Measurements from ENCODE around the gene TIMM23.
"Not testable (repeated sequence)": the region's sequence is repeated elsewhere in the genome, so short reads cannot be mapped to it uniquely, and the experiment has no call there.

Gene TIMM23

DNA sequence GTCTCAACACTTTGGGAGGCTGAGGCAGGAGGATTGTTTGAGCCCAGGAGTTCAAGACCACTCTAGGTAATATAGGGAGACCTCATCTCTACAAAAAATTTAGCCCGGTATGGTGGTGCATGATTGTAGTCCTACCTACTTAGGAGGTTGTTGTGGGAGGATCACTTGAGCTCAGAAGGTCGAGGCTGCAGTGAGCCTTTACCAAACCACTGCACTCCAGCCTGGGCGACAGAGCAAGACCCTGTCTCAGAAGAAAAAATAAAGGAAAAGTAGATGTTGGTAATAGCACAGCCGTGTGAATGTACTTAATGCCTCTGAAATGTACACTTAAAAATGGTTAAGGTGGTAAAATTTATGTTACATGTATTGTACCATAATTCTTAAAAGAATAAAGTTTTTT is 25.3 kb downstream of the TIMM23 start:
- no peak for DNase-seq (ENCODE audit: low read depth in 2 of 2)

DNA sequence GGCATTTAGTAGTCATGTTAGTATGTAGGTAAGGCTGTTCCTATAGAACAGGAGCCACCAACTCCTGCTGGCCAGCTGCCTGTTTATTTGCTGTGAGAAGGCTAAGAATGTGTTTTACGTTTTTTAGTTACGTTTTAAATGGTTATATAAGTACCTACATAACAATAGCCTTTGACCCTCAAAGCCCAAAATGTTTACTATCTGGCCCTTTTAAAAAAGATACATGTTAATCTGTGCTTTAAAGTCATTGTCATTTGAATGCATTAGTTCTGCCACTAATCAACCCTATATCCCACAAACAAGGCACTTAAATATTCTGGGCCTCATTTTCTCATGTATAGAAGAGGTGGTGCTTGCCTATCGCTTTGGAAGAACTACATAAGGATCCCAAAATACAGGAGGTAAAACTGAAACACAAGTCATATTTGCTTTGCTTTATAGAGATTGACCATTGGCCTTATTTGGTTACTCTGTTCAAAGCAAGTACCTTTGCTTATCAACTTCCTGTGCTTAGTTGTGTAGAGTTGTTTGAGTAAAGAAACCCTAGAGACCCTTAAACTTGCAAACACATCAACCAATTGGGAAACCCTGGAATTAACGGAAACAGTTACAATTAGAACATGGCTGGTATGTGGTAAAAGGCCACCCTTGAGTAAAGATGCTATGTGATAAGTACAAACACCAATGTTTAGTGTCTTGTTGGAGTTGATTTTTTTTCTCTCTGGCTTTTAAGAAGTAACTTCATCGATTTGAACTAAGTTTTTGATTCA is 25.9 kb downstream of the TIMM23 start:
- no peak for DNase-seq (ENCODE audit: low read depth in 2 of 2)

DNA sequence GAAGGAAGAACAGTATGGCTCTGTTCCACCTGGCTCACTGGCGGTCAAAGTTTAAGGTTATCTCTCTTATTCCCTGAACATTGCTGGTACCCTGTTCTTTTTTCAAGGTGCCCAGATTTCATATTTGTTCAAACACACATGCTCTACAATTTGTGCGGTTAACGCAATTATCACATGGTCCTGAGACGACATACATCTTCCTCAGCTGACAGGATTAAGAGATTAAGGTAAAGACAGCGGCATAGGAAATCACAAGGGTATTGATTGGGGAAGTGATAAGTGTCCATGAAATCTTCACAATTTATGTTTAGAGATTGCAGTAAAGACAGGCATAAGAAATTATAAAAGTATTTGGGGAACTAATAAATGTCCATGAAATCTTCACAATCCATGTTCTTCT is 27.7 kb downstream of the TIMM23 start:
- DNase-seq (ENCODE audit: low read depth in 2 of 2), result not testable (repeated sequence)

DNA sequence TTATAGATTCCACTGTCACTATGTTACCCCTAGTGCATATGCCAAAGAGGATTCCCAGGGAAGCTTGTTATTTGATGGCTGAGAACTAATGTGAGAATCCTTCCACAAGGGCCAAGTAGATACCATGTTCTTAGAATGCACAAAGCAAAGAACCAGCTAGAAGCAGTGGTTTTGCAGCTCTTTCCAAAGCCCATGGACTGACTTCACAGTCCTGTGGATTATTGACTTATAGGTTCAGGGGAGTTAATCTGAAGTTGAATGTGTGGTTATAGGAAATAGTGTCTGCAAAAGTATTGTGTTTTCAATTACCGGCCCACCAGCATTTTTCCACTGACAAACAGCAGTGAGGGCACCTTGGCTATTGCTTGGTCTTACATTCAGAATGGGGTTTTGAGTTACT is 28.2 kb downstream of the TIMM23 start:
- no peak for DNase-seq (ENCODE audit: low read depth in 2 of 2)

DNA sequence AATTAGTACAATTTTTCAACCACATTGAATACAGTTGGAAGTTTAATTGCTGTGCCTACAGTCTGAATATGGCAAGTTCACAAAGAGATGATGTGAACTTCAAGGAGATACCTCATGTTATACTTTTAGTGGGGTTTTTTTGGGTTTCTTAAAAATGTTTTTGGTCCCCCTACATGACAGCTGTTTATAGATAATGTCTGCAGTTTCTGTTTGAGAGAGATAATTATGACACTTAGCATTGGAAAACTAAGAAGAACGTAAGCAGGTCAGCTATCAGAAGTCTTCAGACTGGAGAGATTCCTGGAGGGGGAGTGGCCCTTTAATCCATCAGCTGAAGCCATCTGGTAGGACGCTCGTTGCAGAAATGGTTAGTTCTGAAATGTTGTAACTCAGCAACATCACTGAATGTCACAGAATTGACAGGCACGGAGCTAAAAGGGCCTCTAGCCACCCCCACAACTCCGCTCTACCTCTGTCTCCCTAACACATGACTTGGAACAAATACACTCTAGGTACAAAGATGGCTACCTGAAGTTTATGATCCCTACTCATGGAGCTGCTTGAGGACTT is 29.0 kb downstream of the TIMM23 start:
- no peak for DNase-seq (ENCODE audit: low read depth in 2 of 2)

DNA sequence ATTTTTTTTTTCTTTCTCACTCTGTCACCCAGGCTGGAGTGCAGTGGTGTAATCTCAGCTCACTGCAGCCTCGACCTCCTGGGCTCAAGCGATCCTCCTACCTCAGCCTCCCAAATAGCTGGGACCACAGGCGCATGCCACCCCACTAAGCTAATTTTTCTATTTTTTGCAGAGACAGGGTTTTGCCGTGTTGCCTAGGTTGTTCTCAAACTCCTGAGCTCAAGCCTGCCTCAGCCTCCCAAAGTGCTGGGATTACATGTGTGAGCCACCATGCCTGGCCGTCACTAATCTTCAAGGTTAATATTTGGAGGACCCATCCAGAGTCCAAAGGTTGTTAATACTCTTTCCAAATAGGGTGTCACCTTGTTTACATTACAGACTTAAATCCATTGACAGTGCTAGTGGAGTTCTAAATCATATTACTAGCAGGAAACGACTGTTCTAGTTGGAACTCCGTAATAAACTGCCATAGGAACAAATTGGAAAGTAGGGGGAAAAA is 29.9 kb downstream of the TIMM23 start:
- not testable (repeated sequence) for DNase-seq (ENCODE audit: low read depth in 2 of 2)

DNA sequence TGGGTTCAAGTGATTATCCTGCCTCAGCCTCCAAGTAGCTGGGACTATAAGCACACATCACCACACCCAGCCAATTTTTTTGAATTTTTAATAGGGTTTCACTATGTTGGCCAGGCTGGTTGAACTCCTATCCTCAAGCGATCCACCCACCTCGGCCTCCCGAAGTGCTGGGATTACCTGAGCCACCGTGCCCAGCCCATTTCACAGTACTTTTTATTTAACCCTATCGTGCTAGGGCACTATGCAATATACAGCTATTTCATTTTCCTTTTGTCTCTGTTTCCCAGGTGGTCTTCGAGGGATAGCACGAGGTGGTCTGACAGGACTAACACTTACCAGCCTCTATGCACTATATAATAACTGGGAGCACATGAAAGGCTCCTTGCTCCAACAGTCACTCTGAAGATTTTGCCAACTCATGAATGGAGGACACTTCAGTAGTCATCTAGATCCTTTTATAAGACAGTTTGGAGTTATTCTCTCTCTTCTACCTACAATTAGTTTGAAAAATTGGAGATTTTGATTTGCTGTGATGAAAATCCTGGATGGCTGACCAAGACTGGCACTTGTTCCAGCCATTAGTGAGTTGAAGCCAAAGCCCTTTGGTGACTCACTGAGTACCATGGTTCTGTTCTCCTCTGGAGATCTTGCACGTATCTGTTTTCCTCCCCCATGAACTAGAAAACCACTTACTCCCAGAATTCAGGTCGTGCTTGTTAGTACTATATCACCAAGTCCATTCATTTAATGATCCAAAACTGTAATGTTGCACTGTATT is 30.8 kb downstream of the TIMM23 start:
- DNase-seq (ENCODE audit: low read depth in 2 of 2), result no peak

DNA sequence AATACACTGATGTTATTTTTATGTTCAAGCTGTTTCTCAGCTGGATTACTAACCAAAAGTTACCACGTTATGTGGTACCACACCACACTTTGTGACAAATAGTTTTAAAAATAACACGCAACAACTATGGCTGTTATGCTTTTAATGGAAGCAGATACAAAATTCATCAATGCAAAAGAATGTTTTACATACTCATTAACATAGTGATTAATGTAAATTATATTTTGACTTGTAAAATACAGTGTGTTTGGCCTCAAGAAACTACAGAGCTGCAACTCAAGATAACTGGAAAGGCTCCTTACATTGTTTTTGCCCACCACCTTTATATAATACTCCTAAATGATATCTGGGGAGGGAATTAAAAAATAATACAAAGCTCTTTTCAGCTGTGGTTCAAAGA is 32.7 kb downstream of the TIMM23 start:
- no peak for DNase-seq (ENCODE audit: low read depth in 2 of 2)

DNA sequence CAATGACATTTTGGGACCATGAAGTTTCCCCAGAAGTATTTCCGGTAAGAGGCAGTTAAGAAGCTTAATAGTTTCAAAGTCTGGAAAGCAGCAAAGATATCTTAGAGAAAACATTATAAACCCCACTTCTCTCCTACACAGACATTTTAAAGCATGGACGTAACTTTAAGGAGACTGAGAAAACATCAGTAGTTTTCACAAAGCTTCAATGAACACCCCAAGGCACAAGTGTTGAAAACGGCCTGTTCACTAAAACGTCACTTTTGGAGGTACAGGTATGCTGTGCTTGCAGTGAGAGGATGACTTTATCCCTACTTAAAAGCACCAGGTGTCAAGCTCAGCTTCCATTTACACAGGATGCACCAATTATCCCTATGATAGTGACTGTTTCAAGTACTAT is 33.1 kb downstream of the TIMM23 start:
- no peak for DNase-seq (ENCODE audit: low read depth in 2 of 2)

DNA sequence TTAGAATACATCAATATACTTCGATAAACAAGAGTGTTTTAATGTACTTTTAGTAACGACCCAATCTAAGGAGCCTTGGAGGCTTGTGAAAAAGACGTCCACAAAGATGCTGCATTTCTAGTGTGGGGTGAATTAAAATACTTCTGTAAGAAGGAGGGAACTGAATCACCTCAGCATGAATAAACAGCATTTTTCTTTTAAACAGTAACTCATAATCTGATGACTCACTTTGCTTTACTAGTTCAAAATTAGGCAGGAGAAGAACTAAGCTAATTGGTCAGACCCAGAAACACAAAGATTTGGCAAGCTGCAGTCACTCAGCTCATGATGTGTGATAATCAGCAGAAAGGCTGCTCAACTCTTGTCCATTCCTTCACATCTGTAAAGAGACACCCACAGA is 33.9 kb downstream of the TIMM23 start:
- no peak for DNase-seq (ENCODE audit: low read depth in 2 of 2)

DNA sequence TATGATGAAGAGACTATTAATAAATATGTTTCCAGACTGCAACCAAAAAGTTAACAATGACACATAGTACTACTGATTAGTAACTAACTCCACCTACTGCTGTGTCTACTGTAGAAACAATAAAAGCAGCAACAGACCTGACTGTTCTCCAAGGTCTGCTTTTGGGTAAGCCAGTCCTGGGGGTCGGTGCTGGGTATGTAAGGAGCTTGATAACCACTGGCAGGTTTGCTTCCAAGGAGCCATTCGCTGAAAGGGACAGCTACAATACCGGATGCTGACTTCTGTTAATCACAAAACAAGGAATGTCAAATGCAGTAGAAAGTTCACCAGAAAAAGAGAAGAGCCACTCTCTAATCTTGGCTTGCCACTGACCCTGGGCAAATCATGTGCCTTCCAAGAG is 40.5 kb downstream of the TIMM23 start:
- DNase-seq (ENCODE audit: low read depth in 2 of 2), result no peak

DNA sequence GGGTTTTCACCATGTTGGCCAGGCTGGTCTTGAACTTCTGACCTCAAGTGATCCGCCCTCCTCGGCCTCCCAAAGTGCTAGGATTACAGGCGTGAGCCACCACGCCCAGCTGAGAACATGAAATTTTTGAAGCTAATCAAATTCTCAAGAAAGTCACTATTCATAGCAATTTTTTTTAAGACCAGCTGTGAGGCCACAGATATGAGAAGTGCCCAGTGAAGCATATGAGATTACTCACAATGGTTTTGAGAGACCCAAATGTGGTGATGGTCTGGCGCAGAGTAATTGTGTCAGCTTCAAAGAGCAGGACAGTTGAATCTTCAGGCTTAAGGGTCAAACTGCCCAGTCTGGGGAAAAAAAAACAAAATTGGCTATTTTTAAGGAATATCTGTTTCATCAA is 41.9 kb downstream of the TIMM23 start:
- no peak for DNase-seq (ENCODE audit: low read depth in 2 of 2)

DNA sequence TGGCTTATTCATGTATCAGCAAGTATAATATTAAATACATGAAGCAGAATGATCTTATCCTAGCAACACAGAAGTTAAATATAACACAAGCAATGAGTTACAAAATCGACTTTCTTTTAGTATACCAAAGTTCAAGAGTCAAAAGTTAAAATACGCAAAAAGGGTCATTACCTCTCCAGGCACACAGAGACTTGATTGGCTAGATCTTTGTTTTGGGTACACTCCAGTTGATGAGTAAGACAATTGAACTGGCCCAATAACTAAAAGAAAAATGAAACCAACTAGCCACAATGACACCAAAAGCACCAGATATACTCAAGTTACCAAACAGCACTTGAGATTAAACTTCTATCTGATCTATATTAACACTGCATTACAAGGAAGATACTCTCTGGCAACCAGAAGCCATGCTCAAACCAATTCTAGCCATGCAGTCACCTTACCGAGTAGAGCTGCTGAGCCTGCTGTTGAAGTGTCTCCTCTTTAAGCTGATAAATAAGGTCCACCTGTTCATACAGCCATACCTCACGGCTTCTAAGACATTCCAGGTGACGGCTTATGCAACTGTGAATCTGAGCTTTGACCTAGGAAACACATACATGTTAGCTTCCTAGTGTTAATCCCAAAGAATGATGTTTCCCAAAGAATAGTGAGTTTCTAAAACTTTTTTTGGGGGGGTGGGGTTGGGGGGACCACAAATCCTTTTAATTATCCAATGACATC is 42.6 kb downstream of the TIMM23 start:
- no peak for DNase-seq (ENCODE audit: low read depth in 2 of 2)

DNA sequence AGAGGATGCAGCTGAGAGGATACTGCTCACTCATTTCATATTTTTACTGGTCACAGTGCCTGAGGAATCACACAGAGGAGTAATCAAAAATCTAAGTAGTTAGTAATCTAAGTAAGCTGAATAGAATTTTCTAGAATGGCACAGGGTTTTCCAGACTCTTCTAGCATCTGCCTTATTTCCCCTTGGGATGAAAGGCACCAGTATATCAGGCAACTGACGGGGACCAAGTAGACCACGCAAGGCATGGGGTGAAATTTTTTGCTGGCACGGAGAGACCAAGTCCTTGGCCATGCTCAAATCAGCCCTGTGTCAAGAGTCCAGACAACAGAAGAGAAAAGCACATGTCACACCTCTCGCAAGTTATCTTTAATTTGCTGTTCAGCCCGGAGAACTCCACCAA is 43.9 kb downstream of the TIMM23 start:
- DNase-seq (ENCODE audit: low read depth in 2 of 2), result no peak

DNA sequence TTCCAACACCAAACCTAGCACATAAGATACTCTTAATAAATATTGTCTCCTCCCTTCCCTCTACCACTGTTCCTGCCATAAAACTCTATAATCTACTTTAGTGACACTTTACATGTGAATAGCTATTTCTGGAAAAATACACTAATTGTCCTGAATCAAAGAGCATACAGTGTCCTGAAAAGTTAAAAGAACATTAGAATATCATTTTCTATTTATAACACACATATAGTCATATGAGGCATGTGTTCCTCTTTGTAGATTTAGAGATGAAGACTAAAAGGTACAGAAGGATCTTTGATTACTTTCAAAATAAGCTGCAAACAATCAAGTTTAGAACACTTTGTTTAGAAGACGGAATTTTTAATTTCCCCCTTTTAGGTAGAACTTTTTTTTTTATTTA is 44.5 kb downstream of the TIMM23 start:
- DNase-seq (ENCODE audit: low read depth in 2 of 2), result no peak

DNA sequence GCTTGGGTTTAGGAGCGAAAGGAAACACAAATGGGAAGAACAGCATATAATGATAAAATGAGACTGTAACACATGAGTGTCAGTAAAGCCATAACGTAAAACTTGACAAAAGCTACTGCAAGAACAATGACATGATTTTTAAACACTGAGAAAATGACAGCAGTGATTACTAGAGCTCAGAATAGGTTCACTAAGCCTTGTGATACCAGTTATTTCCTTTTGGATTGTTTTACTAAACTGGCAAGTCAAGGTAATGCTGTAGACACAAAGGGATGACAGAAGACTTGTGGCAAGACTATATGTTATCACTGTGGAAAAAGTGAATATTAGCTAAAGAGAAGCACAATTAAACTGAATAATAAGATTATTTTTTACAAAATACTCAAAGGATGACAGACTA is 45.4 kb downstream of the TIMM23 start:
- no peak for DNase-seq (ENCODE audit: low read depth in 2 of 2)

DNA sequence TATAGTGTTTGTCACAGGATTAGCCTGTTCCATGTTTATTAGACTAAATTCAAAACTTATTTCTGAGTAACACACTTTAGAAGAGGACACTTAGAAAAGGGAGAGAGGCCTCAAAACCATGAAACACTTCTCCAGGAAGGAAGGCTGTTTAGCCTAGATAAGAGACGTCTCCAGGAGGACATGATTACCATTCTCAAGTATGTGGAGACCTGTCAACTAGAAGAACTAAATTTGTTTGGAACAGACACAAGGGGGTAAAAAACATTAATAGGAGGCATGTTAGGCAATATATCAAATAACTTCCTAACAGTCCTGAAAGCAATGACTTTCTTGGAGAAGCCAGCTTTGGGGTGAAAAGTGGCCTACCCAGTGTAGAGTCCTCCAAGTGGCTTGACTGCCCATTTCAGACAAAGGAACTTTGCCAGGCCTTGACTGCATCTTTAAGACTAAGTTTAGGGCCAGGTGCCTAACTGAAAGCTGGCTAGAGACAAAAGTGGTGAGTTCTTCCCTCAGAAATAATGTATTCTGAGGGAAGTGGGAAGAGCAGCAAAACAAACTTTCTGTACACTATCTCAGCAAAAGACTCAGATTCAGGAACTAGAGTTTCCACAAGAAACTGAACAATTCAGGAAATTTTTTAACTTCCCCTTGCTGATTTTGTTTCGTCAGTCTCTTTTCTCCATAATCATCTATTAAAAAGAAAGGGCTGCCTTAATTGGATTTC is 46.3 kb downstream of the TIMM23 start:
- DNase-seq (ENCODE audit: low read depth in 2 of 2), result no peak

DNA sequence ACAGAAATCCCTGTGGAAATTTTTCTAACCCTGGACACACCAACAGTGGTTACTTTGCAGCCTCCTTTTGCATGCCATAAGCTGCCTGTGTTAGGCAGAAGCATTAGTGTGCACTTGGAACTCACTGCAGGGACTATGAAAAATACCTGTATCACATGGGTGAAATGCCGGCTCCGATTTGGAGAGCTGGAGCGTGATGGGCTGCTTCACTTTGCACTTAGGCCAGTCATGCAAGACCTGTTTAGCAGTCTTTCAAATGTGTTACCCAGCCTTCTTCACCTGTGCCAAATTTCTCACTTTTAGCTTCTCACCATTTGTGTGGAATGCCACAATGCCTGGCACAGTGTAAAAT is 46.9 kb downstream of the TIMM23 start:
- DNase-seq (ENCODE audit: low read depth in 2 of 2), result no peak

DNA sequence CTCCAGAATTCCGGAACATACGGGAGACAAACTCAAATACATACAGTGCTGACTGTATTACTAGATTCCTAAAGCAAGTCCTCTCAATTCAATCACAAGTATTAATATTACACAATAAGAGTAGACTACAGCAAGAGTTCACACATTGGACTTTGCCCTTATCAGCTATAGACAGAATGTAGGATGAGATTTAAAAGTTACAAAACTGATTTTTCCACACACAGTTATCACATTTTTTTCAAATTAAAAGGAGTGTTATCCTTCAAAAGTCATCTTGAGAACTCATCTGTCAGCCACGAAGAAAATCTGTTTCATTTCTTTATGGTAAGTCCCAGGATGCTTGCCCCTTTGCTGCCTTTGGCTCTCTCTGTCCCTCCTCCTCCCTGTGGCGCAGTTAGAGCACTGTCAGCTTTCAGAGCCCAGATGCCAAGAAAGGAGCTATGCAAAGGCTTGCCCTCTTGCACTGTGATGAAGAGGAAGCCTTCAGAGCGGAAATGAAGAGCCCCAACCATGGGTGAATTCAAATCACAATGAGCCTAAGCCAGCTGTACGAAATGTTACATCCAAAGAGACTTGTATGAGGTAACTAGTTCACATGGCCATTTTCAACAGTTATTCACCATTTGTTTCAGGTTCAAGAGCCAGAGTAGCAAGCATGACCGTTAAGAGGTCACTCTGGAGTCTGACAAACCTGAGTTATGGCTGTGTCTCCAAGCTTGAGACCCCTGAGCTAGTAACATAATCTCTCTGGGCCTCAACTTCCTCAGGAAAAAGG is 47.5 kb downstream of the TIMM23 start:
- no peak for DNase-seq (ENCODE audit: low read depth in 2 of 2)

DNA sequence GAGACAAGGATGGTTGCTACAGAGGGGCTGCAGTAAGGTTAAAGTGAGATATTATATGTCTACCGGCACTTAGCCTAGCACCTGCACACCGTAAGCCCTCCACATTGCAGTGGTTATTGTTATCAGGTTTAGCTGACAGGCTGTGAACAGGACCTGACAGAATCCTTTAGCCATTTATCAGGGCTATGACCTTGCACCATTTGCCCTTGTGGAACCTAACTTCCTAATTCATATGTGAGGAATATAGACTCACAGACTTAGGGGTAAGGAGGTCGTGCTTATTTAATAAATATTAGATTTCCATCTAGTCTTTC is 48.0 kb downstream of the TIMM23 start:
- DNase-seq (ENCODE audit: low read depth in 2 of 2), result no peak

Measured in stimulated activated CD4-positive, alpha-beta T cell treated with anti-CD3 and anti-CD28 coated beads, Interleukin-15, amount 100 ng/mL, for 48 hours (primary cell).